Measurements from ENCODE around the gene CCDC188.

Gene CCDC188

DNA sequence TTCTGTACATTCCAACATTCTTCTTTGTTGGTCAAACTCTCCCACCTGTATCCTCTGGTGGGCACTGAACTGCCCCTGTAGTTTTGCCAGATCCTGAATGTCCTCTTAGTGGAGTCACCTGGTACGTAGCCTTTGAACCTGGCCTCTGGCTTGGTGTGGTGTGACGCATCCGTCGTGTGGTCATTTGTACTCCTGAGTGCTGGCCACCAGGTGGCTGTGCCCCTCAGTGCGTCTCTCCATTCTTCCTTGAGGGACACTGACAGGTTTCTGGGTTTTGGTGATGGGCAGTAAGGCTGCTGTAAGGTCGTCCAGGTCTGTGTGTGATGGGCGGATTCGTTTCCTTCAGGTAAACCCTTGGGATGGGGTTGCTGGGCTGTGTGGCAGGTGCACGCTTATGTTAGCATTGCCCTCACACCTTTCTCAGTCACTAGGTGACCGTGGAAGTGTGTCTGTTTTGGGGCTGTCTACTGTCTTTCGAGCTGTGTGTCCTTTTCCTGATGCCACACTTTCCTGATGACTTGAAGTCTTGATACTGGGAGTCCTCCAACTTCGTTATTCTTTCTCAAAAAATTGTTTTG, 48.6 kb downstream of the CCDC188 start:
- DNase-seq = no peak

GRCh38 chr22:20101638-20102037, 49.2 kb downstream of the CCDC188 start:
- DNase-seq = no peak

GRCh38 chr22:20099099-20099711, 51.6 kb downstream of the CCDC188 start:
- no peak for DNase-seq
